Mesenchymal stem cell (in vitro differentiated cells and primary cell): ENCODE results near the gene RASAL2.

ENCODE experiments used
- DNase-seq: peaks from one replicate; pipeline ENCODE4 v3.0.0-alpha.2; 2013
- H2AFZ ChIP-seq: one replicate; pipeline ENCODE4 v1.6.1; 2013; ENCODE audit warnings: low read depth, mild to moderate bottlenecking, control low read depth, inconsistent platforms, low read length, moderate library complexity
- H2AK5ac ChIP-seq: 2 replicates; pipeline ENCODE4 v1.6.1; 2013; ENCODE audit warnings: low read length, moderate library complexity, mild to moderate bottlenecking, inconsistent platforms; ENCODE audit not compliant: severe bottlenecking
- H2BK120ac ChIP-seq: one replicate; pipeline ENCODE4 v1.6.1; 2013; ENCODE audit warnings: low read depth, mild to moderate bottlenecking, inconsistent platforms, low read length, moderate library complexity
- H2BK12ac ChIP-seq, 2 experiments: one replicate each; pipeline ENCODE4 v1.6.1; 2013; ENCODE audit warnings: inconsistent platforms in 2 of 2, low read length in 2 of 2, mild to moderate bottlenecking in 2 of 2, moderate library complexity in 2 of 2, control low read depth in 1 of 2
- H2BK15ac ChIP-seq: one replicate; pipeline ENCODE4 v1.6.1; 2013; ENCODE audit warnings: mild to moderate bottlenecking, low read depth, inconsistent platforms; ENCODE audit not compliant: poor library complexity, severe bottlenecking
- H2BK5ac ChIP-seq: 2 replicates; pipeline ENCODE4 v1.6.1; 2013; ENCODE audit warnings: low read depth, mild to moderate bottlenecking, low read length, control low read depth, inconsistent platforms; ENCODE audit not compliant: poor library complexity, severe bottlenecking
- H3K14ac ChIP-seq, 2 experiments: one replicate each; pipeline ENCODE4 v1.6.1; 2013; ENCODE audit warnings: inconsistent platforms in 2 of 2, low read length in 2 of 2, control low read depth in 1 of 2, mild to moderate bottlenecking in 1 of 2, moderate library complexity in 1 of 2
- H3K18ac ChIP-seq, 2 experiments: one replicate each; pipeline ENCODE4 v1.6.1; 2013; ENCODE audit warnings: inconsistent platforms in 2 of 2, low read length in 2 of 2, control low read depth in 1 of 2, low read depth in 1 of 2, mild to moderate bottlenecking in 1 of 2
- H3K23ac ChIP-seq, 2 experiments: one replicate each; pipeline ENCODE4 v1.6.1; 2013; ENCODE audit warnings: inconsistent platforms in 2 of 2, low read length in 2 of 2, mild to moderate bottlenecking in 2 of 2, moderate library complexity in 2 of 2, control low read depth in 1 of 2
- H3K27ac ChIP-seq: 2 replicates; pipeline ENCODE4 v1.5.1; 2013; ENCODE audit warnings: mild to moderate bottlenecking, moderate library complexity, low read length, control low read depth, inconsistent platforms; ENCODE audit not compliant: poor library complexity, severe bottlenecking
- H3K27me3 ChIP-seq, 2 experiments: 2 replicates each; pipeline versions ENCODE4 v1.6.1 to v1.7.0; 2013; ENCODE audit warnings: low read length in 2 of 2, mild to moderate bottlenecking in 2 of 2, moderate library complexity in 2 of 2, control low read depth in 1 of 2, inconsistent platforms in 1 of 2; ENCODE audit not compliant: control insufficient read depth in 1 of 2, insufficient read depth in 1 of 2
- H3K36me3 ChIP-seq, 2 experiments: 2 replicates each; pipeline versions ENCODE4 v1.6.1 to v1.7.0; 2013; ENCODE audit warnings: low read length in 2 of 2, control low read depth in 1 of 2, inconsistent platforms in 1 of 2, low read depth in 1 of 2, mild to moderate bottlenecking in 1 of 2; ENCODE audit not compliant: insufficient read depth in 2 of 2, control insufficient read depth in 1 of 2
- H3K4ac ChIP-seq, 2 experiments: one replicate each; pipeline ENCODE4 v1.6.1; 2013; ENCODE audit warnings: inconsistent platforms in 2 of 2, low read length in 2 of 2, mild to moderate bottlenecking in 2 of 2, moderate library complexity in 2 of 2, control low read depth in 1 of 2, low read depth in 1 of 2
- H3K4me1 ChIP-seq: 2 replicates; pipeline ENCODE4 v1.6.1; 2013; ENCODE audit warnings: low read depth, low read length, control low read depth; ENCODE audit not compliant: control insufficient read depth, insufficient read depth
- H3K4me2 ChIP-seq: 2 replicates; pipeline ENCODE4 v1.6.1; 2013; ENCODE audit warnings: low read length, mild to moderate bottlenecking, inconsistent platforms; ENCODE audit not compliant: poor library complexity, severe bottlenecking
- H3K4me3 ChIP-seq, 2 experiments: 2 replicates each; pipeline versions ENCODE4 v1.5.1 to v1.7.0; 2013; ENCODE audit warnings: low read length in 2 of 2, mild to moderate bottlenecking in 2 of 2, control low read depth in 1 of 2, low read depth in 1 of 2; ENCODE audit not compliant: insufficient read depth in 1 of 2
- H3K79me1 ChIP-seq: replicated peaks from 2 replicates; pipeline ENCODE4 v1.6.1; 2013; ENCODE audit warnings: mild to moderate bottlenecking, control low read depth, low read length, inconsistent platforms; ENCODE audit not compliant: poor library complexity, severe bottlenecking
- H3K9ac ChIP-seq: 2 replicates; pipeline ENCODE4 v1.7.0; 2013; ENCODE audit warnings: mild to moderate bottlenecking, low read length, moderate library complexity
- H3K9me3 ChIP-seq: 2 replicates; pipeline ENCODE4 v1.7.0; 2013; ENCODE audit warnings: mild to moderate bottlenecking, low read length; ENCODE audit not compliant: control insufficient read depth
- H4K8ac ChIP-seq: one replicate; pipeline ENCODE4 v1.6.1; 2013; ENCODE audit warnings: inconsistent platforms, mild to moderate bottlenecking, low read length, moderate library complexity
- H4K91ac ChIP-seq: one replicate; pipeline ENCODE4 v1.6.1; 2013; ENCODE audit warnings: mild to moderate bottlenecking, low read length, inconsistent platforms
- WGBS: methylation state at CpG from one replicate; pipeline ENCODE4 v1.1.7; 2013; ENCODE audit warnings: mixed read lengths; 5-methylcytosine and 5-hydroxymethylcytosine counted together

RASAL2 gene

DNA sequence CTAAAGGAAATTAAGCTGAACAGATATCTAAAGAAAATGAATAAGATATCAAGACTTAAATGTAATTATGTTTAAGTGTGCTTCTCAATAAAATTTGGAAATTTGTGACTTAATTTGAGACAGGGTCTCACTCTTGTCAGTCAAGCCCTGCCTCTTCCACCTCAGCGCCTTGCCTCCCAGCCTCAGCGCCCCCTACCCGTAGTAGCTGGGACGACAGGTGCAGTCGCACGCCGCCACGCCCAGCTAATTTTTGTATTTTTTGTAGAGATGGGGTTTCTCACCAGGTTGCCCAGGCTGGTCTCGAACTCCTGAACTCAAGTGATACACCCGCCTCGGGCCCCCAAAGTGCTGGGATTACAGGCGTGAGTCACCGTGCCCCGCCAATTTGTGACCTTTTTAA lies 285.9 kb downstream of the RASAL2 start:
- Histone ChIP-seq H3K18ac (no peak overlapping the region), H3K27ac (no peak overlapping the region), H2BK15ac (no peak overlapping the region), H3K36me3 (no peaks in the 10 kb centered on the region), H3K4me1 (no peaks in the 10 kb centered on the region), H3K9ac (no peak overlapping the region), H2BK12ac (no peak overlapping the region), H4K8ac (no peak overlapping the region), H3K27me3 (no peaks in the 10 kb centered on the region), H2AFZ (no peak overlapping the region), H3K23ac (no peak overlapping the region), H3K4ac (no peak overlapping the region), H3K14ac (no peak overlapping the region), H3K4me2 (no peak overlapping the region), H3K9me3 (no peaks in the 10 kb centered on the region), H3K79me1 (peaks cover 9% of the 10 kb centered on the region), H2BK5ac (no peak overlapping the region), H3K4me3 (no peak overlapping the region), H4K91ac (no peak overlapping the region), H2BK120ac (no peak overlapping the region), H2AK5ac (no peak overlapping the region)
- DNase-seq, result no peak
- whole genome bisulfite sequencing, result 43% methylated on average over 7 of the region's 14 CpGs

- no peak overlapping the region for H2BK5ac ChIP-seq
- H3K9me3 ChIP-seq, result no peaks in the 10 kb centered on the region
- no peak overlapping the region for H3K4me2 ChIP-seq
- WGBS, result 100% methylated on average over 1 of the region's 1 CpG
- no peak overlapping the region for H3K4ac ChIP-seq
- H3K18ac ChIP-seq, result no peak overlapping the region
- H3K27me3 ChIP-seq, result no peaks in the 10 kb centered on the region
- no peaks in the 10 kb centered on the region for H3K4me1 ChIP-seq
- H2AFZ ChIP-seq, result no peak overlapping the region
- H3K9ac ChIP-seq, result no peak overlapping the region
- no peaks in the 10 kb centered on the region for H3K36me3 ChIP-seq
- H3K79me1 ChIP-seq, result peaks cover 15% of the 10 kb centered on the region
- no peak overlapping the region for H3K27ac ChIP-seq
- H2BK12ac ChIP-seq, result no peak overlapping the region
- no peak overlapping the region for H3K14ac ChIP-seq
- no peak overlapping the region for H4K8ac ChIP-seq
- no peak overlapping the region for H3K4me3 ChIP-seq
- H3K23ac ChIP-seq, result no peak overlapping the region
- H2BK15ac ChIP-seq, result no peak overlapping the region
- no peak overlapping the region for H2BK120ac ChIP-seq
- H4K91ac ChIP-seq, result no peak overlapping the region
- H2AK5ac ChIP-seq, result no peak overlapping the region
- DNase-seq, result no peak
These were observed 288.5 kb downstream of the RASAL2 start for GRCh38 chr1:178382372-178382771.

DNA sequence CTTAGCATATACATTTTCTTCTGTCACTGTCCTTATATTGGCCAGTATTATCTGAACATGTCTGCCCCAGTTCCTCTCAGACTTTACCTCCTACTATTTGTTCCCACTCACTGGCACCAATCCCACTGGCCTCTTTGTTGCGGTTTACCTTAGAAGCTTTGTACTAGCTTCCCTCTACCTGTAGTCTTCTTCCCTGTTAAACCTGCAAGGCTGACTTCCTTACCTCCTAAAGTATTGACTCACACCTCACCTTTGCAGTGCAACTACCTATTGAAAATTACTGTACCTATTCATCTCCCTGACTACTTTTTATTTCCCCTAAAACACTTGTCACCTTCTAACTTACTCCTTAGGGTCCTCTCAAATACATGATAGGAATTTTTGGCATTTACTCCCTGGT lies 291.8 kb downstream of the RASAL2 start:
- Histone ChIP-seq H3K36me3 (peaks cover 0 to 2% of the 10 kb centered on the region in 2 experiments), H2BK15ac (no peak overlapping the region), H3K4me1 (no peaks in the 10 kb centered on the region), H4K91ac (no peak overlapping the region), H3K9me3 (no peaks in the 10 kb centered on the region), H3K23ac (peak overlapping the region in 1 of 2 experiments; percentile 71), H3K27me3 (no peaks in the 10 kb centered on the region), H3K14ac (no peak overlapping the region), H2AK5ac (no peak overlapping the region), H2BK12ac (no peak overlapping the region), H3K4me3 (no peak overlapping the region), H3K9ac (no peak overlapping the region), H3K18ac (no peak overlapping the region), H2BK120ac (no peak overlapping the region), H2BK5ac (no peak overlapping the region), H4K8ac (no peak overlapping the region), H3K79me1 (peaks cover 15% of the 10 kb centered on the region), H3K27ac (no peak overlapping the region), H3K4ac (no peak overlapping the region), H2AFZ (no peak overlapping the region), H3K4me2 (no peak overlapping the region)
- WGBS, result 99% methylated on average over 1 of the region's 1 CpG
- DNase-seq, result no peak

GRCh38 chr1:178388418-178389145 lies 294.7 kb downstream of the RASAL2 start:
- Histone ChIP-seq H3K27ac (peak overlapping the region; percentile 17), H4K91ac (no peak overlapping the region), H3K18ac (peak overlapping the region in 1 of 2 experiments; percentile 52), H3K36me3 (peaks cover 0 to 19% of the 10 kb centered on the region in 2 experiments), H2BK120ac (no peak overlapping the region), H3K9me3 (no peaks in the 10 kb centered on the region), H2BK12ac (no peak overlapping the region), H3K4me2 (peak overlapping the region; percentile 4), H2BK15ac (no peak overlapping the region), H2BK5ac (no peak overlapping the region), H3K23ac (no peak overlapping the region), H4K8ac (peak overlapping the region; percentile 77), H2AK5ac (no peak overlapping the region), H3K4me1 (no peaks in the 10 kb centered on the region), H3K14ac (no peak overlapping the region), H3K9ac (peak overlapping the region; percentile 68), H3K4ac (no peak overlapping the region), H3K27me3 (no peaks in the 10 kb centered on the region), H2AFZ (no peak overlapping the region), H3K79me1 (peaks cover 18% of the 10 kb centered on the region), H3K4me3 (peak overlapping the region in 1 of 2 experiments; percentile 68)
- DNase-seq, result peak; percentile 61
- 14% methylated on average over 6 of the region's 6 CpGs for WGBS
